ENCODE results near the gene ZNF608. TPM values are rescaled to one million over a fixed set of nuclear protein-coding genes. Genes with fewer than 3 reads are reported as not detected.
A peak's percentile ranks its signal among the peaks of the same experiment; 100 is the strongest.

The ZNF608 gene
- total and polyA plus RNA-seq, 2 experiments from 2014 or later, result 12.4 to 30.0 TPM

- no peaks in the 10 kb centered on the region for H3K27me3 ChIP-seq
- H3K36me3 ChIP-seq (replicated peaks; ENCODE audit: insufficient read depth, low read depth), result no peaks in the 10 kb centered on the region
- peak; percentile 63 for DNase-seq (ENCODE audit: low spot score)
- H4K20me1 ChIP-seq (ENCODE audit: insufficient read depth, poor library complexity, severe bottlenecking), result no peaks in the 10 kb centered on the region
- H3K27ac ChIP-seq, result peak overlapping the region; percentile 77
- peak overlapping the region; percentile 78 for H3K4me2 ChIP-seq
- TF ChIP-seq CTCF (IDR thresholded peaks at IDR 0.05; ENCODE audit: poor library complexity) (peak; percentile 31), EZH2phosphoT487 (IDR thresholded peaks at IDR 0.05; ENCODE audit: low read depth, severe bottlenecking, unreplicated experiment) (no peak)
- peaks cover 77% of the 10 kb centered on the region for H3K4me1 ChIP-seq (ENCODE audit: insufficient read depth)
- no peak overlapping the region for H3K4me3 ChIP-seq
- no peaks in the 10 kb centered on the region for H3K9me2 ChIP-seq (replicated peaks; ENCODE audit: insufficient read depth)
- H3K9me3 ChIP-seq (ENCODE audit: low read depth), result no peaks in the 10 kb centered on the region
- 22% methylated on average over 9 of the region's 9 CpGs for WGBS (ENCODE audit: low lambda C conversion rate, missing lambda C conversion rate)
- H3K79me2 ChIP-seq, result peaks cover 86% of the 10 kb centered on the region
- H2AFZ ChIP-seq, result no peak overlapping the region
These were observed 7.5 kb downstream of the ZNF608 start for GRCh38 chr5:124738681-124739633.

GRCh38 chr5:124737651-124738050 is 8.8 kb downstream of the ZNF608 start:
- Histone ChIP-seq H3K79me2 (peaks cover 86% of the 10 kb centered on the region), H2AFZ (no peak overlapping the region), H4K20me1 (ENCODE audit: insufficient read depth, poor library complexity, severe bottlenecking) (no peaks in the 10 kb centered on the region), H3K4me1 (ENCODE audit: insufficient read depth) (peaks cover 80% of the 10 kb centered on the region), H3K9me2 (replicated peaks; ENCODE audit: insufficient read depth) (no peaks in the 10 kb centered on the region), H3K36me3 (replicated peaks; ENCODE audit: insufficient read depth, low read depth) (no peaks in the 10 kb centered on the region), H3K27me3 (no peaks in the 10 kb centered on the region), H3K9me3 (ENCODE audit: low read depth) (no peaks in the 10 kb centered on the region), H3K27ac (peak overlapping the region; percentile 77), H3K4me3 (no peak overlapping the region), H3K4me2 (peak overlapping the region; percentile 78)
- TF ChIP-seq CTCF (IDR thresholded peaks at IDR 0.05; ENCODE audit: poor library complexity) (no peak), EZH2 (IDR thresholded peaks at IDR 0.05; ENCODE audit: borderline replicate concordance) (no peak), EZH2phosphoT487 (IDR thresholded peaks at IDR 0.05; ENCODE audit: low read depth, severe bottlenecking, unreplicated experiment) (no peak)
- no peak for DNase-seq (ENCODE audit: low spot score)
- 100% methylated on average over 1 of the region's 1 CpG for WGBS (ENCODE audit: low lambda C conversion rate, missing lambda C conversion rate)

GRCh38 chr5:124736805-124737188 is 9.6 kb downstream of the ZNF608 start:
- Histone ChIP-seq H3K27me3 (no peaks in the 10 kb centered on the region), H4K20me1 (ENCODE audit: insufficient read depth, poor library complexity, severe bottlenecking) (no peaks in the 10 kb centered on the region), H3K4me3 (no peak overlapping the region), H3K9me2 (replicated peaks; ENCODE audit: insufficient read depth) (no peaks in the 10 kb centered on the region), H3K4me2 (peak overlapping the region; percentile 68), H3K79me2 (peaks cover 86% of the 10 kb centered on the region), H3K9me3 (ENCODE audit: low read depth) (no peaks in the 10 kb centered on the region), H3K36me3 (replicated peaks; ENCODE audit: insufficient read depth, low read depth) (no peaks in the 10 kb centered on the region), H3K4me1 (ENCODE audit: insufficient read depth) (peaks cover 80% of the 10 kb centered on the region), H3K27ac (peak overlapping the region; percentile 77), H2AFZ (no peak overlapping the region)
- TF ChIP-seq CTCF (IDR thresholded peaks at IDR 0.05; ENCODE audit: poor library complexity) (no peak), EZH2phosphoT487 (IDR thresholded peaks at IDR 0.05; ENCODE audit: low read depth, severe bottlenecking, unreplicated experiment) (no peak)
- WGBS (ENCODE audit: low lambda C conversion rate, missing lambda C conversion rate), result 45% methylated on average over 3 of the region's 3 CpGs
- no peak for DNase-seq (ENCODE audit: low spot score)

All from hepatocyte (in vitro differentiated cells).